Measurements from ENCODE around the gene DBH.

The DBH gene

DNA sequence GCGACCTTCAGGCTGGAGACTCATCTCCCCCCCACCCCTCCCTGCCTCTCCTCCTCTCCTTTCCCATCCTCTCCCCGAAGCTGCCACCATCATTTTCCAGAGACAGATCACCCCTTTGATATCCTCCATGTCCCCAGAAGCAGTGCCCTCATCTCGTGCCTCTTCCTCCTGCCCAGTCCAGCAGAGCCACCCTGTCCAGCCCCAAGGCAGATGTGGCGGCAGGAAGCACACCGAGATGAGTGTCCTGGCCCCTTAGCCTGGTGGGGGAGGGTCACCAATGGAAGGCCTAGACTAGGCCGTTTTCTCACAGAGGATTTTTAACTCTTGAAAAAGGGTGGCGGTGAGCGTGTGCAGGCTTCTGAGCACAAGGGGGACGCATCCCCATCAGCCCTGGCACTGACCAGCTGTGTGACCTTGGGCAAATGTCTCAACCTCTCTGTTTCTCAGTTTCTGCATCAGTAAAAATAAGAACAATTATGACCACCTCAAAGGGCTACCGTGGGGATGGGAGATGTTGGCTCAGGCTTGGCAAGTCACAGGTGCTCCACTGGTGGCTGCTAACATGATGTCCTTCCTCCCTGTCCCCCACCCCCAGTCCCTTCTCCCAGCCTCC is 53.1 kb downstream of the DBH start:
- TF ChIP-seq, protein P1, sequence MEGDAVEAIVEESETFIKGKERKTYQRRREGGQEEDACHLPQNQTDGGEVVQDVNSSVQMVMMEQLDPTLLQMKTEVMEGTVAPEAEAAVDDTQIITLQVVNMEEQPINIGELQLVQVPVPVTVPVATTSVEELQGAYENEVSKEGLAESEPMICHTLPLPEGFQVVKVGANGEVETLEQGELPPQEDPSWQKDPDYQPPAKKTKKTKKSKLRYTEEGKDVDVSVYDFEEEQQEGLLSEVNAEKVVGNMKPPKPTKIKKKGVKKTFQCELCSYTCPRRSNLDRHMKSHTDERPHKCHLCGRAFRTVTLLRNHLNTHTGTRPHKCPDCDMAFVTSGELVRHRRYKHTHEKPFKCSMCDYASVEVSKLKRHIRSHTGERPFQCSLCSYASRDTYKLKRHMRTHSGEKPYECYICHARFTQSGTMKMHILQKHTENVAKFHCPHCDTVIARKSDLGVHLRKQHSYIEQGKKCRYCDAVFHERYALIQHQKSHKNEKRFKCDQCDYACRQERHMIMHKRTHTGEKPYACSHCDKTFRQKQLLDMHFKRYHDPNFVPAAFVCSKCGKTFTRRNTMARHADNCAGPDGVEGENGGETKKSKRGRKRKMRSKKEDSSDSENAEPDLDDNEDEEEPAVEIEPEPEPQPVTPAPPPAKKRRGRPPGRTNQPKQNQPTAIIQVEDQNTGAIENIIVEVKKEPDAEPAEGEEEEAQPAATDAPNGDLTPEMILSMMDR (IDR thresholded peaks at IDR 0.05; ENCODE audit: extremely low read depth, insufficient read depth, missing control alignments), result no peak
- in situ Hi-C loops (cut with MboI; ENCODE audit: low pct_unique_long_range_greater_than_20kb, low sequenced_read_pairs, unreplicated experiment), result no loop called here
- DNase-seq (ENCODE audit: low spot score), result no peak

DNA sequence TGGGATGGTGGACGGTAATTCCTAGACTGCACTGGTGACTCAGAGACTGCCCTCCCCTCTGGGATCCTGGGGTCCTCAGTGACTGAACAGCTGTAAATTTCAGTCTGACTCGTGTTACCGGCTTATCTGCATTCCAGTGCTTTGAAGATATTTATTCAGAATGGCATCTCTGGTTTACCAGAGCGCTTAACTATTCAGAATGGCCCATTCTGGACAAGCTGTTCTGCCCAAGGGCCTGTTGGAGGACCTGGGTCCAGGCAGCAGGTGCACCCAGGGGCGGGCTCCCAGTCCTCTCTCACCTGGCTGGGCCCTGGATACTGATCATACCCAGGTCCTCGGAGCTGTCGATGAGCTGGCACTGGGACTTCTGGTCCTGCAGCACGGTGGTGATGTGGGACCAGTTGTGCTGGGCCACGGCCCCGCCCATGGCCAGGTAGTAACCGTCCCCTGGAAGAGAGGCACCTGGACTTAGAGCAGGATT is 54.0 kb downstream of the DBH start:
- TF ChIP-seq, protein P1 (IDR thresholded peaks at IDR 0.05; ENCODE audit: extremely low read depth, insufficient read depth, missing control alignments), result no peak
- DNase-seq (ENCODE audit: low spot score), result no peak
- in situ Hi-C loops (cut with MboI; ENCODE audit: low pct_unique_long_range_greater_than_20kb, low sequenced_read_pairs, unreplicated experiment), result no loop called here

DNA sequence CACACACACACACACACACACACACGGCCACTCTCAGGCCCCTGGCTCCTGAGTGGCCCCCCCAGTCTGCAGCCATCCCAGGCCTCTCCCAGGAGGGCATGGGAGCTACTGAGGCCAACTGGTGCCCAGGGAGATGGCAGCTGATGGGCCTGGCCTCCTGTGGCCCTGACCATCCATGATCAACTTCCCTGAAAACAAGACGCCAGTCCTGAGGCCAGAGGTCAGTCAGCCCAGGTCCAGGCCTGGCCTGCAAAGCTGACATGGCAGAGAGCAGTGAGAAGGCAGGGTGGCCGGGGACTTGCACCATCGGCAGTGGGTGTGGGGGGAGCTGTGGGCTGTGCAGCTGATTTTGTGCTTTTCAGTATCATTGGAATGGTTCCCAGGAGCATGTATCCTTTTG is 55.0 kb downstream of the DBH start:
- TF ChIP-seq, protein P1 (IDR thresholded peaks at IDR 0.05; ENCODE audit: extremely low read depth, insufficient read depth, missing control alignments), result no peak
- no peak for DNase-seq (ENCODE audit: low spot score)
- in situ Hi-C loops (cut with MboI; ENCODE audit: low pct_unique_long_range_greater_than_20kb, low sequenced_read_pairs, unreplicated experiment), result no loop called here

DNA sequence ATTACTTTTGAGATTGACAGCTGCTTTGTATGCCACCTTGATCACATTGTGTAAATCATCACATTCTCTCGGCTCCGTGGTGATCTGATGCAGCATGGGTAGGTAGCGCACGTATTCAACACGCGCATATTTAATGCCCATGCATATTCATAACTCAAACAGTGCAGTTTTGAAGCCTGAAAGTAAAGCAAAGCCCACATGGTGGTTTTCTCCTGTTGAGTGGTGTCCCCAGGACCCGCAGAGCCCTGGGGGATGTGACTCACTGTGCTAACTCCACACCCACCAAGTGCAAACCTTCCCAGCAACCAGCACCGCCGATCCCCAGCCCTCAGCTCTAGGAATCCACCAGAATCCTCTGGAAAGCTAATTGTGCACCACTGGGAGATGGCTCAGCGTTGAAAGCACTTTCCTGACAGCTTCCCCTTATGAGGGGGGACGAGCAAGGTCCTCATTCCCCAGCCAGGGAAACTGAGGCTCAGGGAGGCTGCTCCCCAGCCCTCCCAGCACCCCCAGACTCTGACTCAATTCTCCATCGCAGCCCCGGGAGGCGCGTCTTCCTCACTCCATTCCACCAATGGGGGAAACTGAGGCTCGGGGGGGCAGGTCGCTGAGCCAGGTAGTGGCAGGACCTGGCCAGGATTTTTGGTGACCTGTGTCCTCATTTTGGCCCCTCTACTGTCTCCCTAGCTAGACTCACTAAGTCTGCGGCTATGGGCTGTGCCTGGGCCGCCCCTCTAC is 55.6 kb downstream of the DBH start:
- no peak for DNase-seq (ENCODE audit: low spot score)
- TF ChIP-seq, protein P1 (IDR thresholded peaks at IDR 0.05; ENCODE audit: extremely low read depth, insufficient read depth, missing control alignments), result no peak
- in situ Hi-C loops (cut with MboI; ENCODE audit: low pct_unique_long_range_greater_than_20kb, low sequenced_read_pairs, unreplicated experiment), result no loop called here

DNA sequence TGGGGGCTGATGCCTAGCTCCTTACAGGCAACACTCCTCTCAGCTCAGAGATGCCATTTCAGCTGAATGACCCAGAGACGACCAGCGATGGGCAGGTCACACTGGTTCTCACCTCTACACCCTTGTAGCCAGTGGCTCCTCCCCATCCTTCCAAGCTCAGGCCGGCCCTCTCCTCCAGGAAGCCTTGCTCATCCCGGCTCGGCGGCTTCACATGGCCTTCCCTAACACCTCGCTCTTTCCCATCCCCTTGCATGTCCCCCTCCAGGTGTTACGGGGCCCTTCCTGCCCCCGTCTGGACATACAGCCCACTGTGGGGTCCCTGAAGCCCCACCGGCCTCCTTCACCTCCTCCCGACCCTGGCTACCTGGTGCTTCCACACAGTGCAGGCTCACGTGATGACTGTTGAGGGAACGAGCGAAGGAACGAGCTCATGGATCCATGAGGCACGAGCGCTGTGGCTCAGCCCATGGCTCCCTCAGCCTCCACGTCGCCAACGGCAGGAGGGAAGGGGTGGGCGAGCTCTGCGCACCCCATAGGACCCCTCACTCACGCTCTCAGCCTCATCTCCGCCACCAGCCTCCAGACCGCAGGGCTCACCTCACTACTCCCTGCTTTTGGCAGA is 56.3 kb downstream of the DBH start:
- no peak for DNase-seq (ENCODE audit: low spot score)
- TF ChIP-seq, protein P1 (IDR thresholded peaks at IDR 0.05; ENCODE audit: extremely low read depth, insufficient read depth, missing control alignments), result no peak
- in situ Hi-C loops (cut with MboI; ENCODE audit: low pct_unique_long_range_greater_than_20kb, low sequenced_read_pairs, unreplicated experiment), result no loop called here

DNA sequence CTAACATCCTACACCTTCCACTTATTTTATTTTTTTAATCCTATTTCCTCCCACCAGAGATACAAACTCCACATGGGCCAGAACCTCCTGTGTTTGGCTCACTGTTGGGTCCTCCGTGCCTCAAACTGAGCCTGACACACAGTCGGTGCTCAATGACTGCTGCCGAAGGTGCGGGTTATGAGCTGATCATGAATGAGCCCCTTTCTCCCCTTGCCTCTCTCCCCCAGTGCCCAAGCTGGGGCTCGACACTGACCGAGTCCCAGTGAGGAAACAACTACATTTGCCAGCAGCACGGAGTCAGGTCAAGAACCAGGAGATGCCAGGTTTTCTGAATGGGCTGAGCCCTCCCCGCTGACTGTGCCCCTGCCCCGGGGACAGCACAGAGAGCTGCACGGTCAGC is 57.0 kb downstream of the DBH start:
- in situ Hi-C loops (cut with MboI; ENCODE audit: low pct_unique_long_range_greater_than_20kb, low sequenced_read_pairs, unreplicated experiment), result no loop called here
- TF ChIP-seq, protein P1 (IDR thresholded peaks at IDR 0.05; ENCODE audit: extremely low read depth, insufficient read depth, missing control alignments), result no peak
- DNase-seq (ENCODE audit: low spot score), result no peak

Measured in GM13977 (cell line).